Measurements from ENCODE around the gene OR13A1.

DNA sequence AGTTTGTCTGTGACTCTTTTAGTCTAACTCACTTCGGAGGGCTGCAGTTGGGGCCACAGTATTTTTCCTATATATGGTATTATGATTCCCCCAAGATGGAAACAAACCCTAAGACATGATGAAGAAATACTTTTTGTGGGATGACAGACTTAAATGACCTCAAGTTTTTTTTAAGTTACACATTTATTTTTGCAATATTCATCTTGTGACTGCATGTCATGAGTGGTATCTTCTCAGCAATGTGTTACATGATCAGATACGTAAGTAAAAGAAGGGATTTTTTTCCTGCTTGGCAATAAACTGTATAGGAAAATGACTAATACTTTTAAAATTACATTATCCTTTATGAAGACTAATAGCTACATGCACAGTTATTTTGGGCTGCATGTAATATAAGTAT, 57.8 kb downstream of the OR13A1 start:
- TF ChIP-seq, protein P1, sequence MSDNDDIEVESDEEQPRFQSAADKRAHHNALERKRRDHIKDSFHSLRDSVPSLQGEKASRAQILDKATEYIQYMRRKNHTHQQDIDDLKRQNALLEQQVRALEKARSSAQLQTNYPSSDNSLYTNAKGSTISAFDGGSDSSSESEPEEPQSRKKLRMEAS (IDR thresholded peaks at IDR 0.05): no peak
- no peak for TF ChIP-seq TCF12 (IDR thresholded peaks at IDR 0.05; ENCODE audit: low read depth)

Measured in Ishikawa (cell line).